ELR (cell line): Measurements from ENCODE around the gene LRRC75B.

Experiments used
- DNase-seq: peaks from one replicate; pipeline ENCODE4 v3.0.0-alpha.2; 2015; ENCODE audit warnings: low read depth

The LRRC75B gene

GRCh38 chr22:24587251-24587650, 5.6 kb downstream of the LRRC75B start:
- no peak for DNase-seq

GRCh38 chr22:24585927-24586546, 6.8 kb downstream of the LRRC75B start:
- DNase-seq = no peak

- DNase-seq = no peak
These were observed 7.4 kb downstream of the LRRC75B start for GRCh38 chr22:24585461-24585860.

DNA sequence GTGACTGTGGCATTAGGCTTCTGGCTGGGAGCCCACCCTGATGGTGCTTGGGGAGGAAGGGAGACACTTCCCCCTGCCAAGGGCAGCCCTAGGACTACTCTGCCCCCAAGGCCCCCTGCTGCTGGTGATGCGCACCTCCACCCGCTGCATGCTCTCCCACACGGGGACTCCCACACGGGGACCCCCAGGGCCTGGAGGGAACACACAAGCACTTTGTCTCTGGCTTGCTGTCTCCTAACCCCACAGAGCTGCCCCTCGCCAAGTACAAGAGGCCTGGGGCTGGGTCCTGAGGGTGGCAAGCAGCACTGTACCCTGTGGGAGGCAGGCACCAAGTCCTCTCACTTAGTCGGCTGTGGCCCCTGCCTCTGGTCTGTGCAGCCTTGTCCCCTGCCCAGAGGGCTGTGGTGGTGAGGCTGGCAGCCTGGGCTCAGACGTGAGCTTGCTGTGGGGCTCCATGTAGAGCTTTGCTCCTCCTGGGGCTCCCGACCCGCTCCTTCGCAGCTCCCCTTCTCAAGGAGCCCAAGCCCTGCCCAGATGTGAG, 7.9 kb downstream of the LRRC75B start:
- DNase-seq = no peak

GRCh38 chr22:24584166-24584790, 8.6 kb downstream of the LRRC75B start:
- no peak for DNase-seq

DNA sequence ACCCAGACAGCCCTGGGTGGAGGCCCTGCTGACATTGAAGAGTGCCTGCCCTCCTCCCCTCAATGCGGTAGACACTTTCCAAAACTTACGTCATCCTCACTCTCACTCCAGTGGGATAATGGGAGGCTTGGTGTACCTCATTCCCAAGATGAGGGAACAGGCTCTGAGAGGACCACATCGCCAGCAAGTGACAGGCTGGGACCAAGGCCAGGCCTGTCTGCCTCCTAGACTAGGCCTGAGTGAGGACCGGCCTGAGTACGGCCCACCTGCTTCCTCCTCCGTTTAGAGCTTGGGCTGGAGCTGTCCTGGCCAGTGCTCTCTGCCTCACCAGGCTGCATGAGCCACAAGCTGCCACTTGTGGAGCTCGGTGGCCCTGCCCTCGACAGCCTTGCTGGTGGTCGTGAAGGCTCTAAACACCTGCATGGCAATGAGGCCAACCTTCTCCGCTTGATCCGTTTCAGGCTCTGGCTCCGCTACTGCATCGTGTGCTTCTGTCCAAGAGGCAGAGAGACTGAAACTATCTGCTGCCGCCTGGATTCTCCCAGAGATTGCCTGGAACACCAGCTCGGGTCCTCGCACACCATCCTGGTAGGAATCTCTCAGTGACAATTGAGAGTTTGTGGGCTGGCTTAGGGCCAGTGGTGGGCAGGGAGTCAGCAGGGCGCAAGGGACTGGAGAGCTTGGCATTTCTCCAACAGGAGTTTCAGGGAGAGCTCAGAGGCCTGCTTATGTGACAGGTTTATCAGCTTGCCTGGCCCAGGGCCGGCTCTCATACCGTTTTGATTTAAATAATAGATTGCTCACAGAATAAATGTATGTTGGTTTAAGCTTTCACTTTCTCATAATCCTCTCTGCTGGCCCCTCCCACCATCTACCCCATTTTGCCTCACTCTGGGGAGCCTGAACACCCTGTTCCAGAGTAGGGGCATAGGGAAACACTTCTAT, 9.4 kb downstream of the LRRC75B start:
- no peak for DNase-seq

GRCh38 chr22:24582056-24582814, 10.6 kb downstream of the LRRC75B start:
- DNase-seq = no peak

GRCh38 chr22:24580276-24580675, 12.6 kb downstream of the LRRC75B start:
- peak; percentile 82 for DNase-seq

DNA sequence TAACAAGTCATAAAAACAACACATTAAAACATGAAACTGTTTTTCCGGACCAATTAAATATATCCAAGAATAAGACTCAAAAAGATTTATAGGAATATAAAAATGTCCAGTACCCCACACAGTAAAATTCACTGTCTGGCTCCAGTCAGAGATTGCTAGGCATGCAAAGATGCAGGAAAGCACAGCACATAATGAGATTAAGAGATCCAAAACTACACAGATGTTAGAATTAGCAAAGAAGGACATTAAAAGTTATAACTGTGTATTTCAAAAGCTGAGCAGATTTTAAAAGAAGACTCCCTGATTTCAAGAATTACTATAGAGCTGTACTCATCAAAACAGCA, 13.6 kb downstream of the LRRC75B start:
- DNase-seq = no peak

- no peak for DNase-seq
These were observed 14.3 kb downstream of the LRRC75B start for GRCh38 chr22:24578355-24579257.

DNA sequence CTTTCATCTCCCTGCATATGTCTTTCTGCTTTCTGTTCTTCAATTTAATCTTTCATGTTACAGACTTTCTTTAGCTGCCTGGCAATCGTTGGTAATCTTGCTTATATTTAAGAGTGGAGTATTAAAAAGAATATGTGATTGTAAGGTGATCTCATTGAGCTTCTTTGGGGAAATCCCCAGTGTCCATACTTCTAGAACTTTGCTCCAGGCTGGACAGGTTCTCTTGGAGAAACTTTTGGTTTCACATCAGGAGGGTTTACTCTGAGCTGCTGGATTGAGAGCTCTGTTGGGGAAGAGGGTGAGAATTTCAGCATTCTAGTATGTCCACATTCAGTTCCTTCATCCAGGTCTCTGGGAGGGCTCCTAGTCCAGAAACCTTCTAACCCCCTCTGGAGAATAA, 16.1 kb downstream of the LRRC75B start:
- no peak for DNase-seq

GRCh38 chr22:24571266-24571665, 21.6 kb downstream of the LRRC75B start:
- no peak for DNase-seq

GRCh38 chr22:24567668-24568067, 25.2 kb downstream of the LRRC75B start:
- DNase-seq = no peak

GRCh38 chr22:24566899-24567511, 25.9 kb downstream of the LRRC75B start:
- DNase-seq = no peak

- DNase-seq = no peak
These were observed 27.8 kb downstream of the LRRC75B start for GRCh38 chr22:24565077-24565476.

DNA sequence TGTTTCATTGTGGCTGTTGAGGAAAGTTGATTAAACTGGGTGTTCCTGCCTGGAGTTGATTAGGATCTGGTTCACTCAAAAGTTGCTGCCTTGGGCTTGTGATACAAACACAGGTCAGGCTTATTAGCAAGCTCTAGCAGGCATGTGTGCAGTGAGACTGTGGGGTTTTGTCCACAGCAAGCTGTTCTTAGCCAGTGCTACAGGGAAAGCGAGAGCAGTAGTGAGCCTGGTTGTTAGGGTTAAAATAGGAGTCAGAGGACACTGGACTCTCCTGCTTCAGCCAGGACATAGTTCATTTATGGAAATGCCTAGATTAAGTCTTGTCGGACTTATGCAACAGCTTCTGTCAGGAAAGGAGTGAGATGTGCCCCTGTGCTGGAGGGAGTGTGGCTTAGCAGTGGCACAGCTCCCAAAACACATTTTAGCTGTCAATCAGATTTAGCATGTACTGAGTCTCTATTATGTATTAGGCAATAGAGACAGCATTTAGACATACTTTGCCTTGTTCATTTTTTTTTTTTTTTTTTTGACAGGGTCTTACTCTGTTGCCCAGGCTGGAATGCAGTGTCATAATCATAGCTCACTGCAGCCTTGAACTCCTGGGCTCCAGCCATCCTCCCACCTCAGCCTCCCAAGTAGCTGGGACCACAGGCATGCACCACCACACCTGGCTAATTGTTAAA, 28.4 kb downstream of the LRRC75B start:
- no peak for DNase-seq

- no peak for DNase-seq
These were observed 29.6 kb downstream of the LRRC75B start for GRCh38 chr22:24563246-24563645.

- no peak for DNase-seq
These were observed 33.4 kb downstream of the LRRC75B start for GRCh38 chr22:24559471-24559870.

- peak; percentile 99 for DNase-seq
These were observed 37.5 kb downstream of the LRRC75B start, which contains the start of gene SNRPD3 for GRCh38 chr22:24555165-24556039. TSS of gene SNRPD3 (plus strand) at chr22:24555999. CDS start at chr22:24557675, 1,676 bp downstream.
